Inflammatory macrophage (primary cell): Measurements from ENCODE around the gene GNPAT.
"Not testable (repeated sequence)": the region's sequence is repeated elsewhere in the genome, so short reads cannot be mapped to it uniquely, and the experiment has no call there.

Experiments
- DNase-seq, 2 donors: peaks; one replicate each; pipeline ENCODE4 v3.0.0-alpha.2; 2020 to 2022
- total RNA-seq, 18 experiments: gene quantifications; one replicate each; lab custom pipeline; 2026; ENCODE audit warnings: mixed read lengths in 6 of 18, inconsistent platforms in 2 of 18; lab: John Stamatoyannopoulos, UW

GNPAT gene
- total RNA-seq, result 33.1 to 84.2 (median 68.7) reads per million in 18 experiments

GRCh38 chr1:231240883-231241735 lies at the start of gene GNPAT:
Gene GNPAT, plus strand, starts transcription at chr1:231241212. Its CDS starts 167 bp downstream, at chr1:231241379.
- peak; percentile 87 to 91 for DNase-seq

GRCh38 chr1:231192620-231193163 lies 48.3 kb upstream of the GNPAT start:
- DNase-seq, result no peak

DNA sequence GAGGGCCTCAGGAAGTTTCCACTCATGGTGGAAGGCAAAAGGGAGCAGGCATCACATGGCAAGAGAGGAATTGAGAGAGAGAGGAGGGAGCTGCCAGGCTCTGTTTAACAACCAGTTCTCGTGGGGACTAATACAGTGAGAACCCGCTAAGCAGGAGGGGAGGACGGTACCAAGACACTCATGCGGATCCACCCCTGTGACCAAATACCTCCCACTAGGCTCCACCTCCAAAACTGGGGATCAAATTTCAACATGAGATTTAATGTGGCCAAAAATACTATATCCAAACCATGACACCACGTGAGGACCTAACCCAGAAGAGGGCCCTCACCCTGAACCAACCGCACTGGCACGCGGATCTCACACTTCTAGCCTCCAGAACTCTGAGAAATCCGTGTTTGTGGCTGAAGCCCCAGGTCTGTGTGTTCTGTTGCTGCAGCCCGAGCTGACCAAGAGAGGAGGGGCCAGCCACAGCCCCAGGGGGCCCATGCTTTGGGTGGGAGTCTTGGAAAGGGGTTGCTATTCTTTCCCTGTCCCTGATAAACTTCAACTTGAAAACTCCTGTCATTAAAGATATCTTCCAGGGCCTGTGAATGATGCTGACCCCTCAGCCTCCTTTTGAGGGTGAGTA lies 47.2 kb upstream of the GNPAT start:
- no peak for DNase-seq

DNA sequence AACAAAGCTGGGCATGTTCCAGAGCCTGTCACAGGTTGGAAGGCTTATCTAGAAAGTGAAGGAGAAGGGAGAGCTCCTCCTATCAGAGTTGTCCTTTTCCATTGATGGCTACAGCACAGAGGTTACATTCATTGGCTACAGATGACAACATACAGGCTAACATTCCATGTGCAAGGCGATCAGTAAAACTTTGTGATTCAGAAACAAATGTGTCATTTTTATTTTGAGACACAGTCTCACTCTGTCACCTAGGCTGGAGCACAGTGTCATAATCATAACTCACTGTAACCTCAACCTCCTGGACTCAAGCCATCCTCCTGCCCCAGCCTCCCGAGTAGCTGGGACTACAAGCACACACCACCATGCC lies 46.6 kb upstream of the GNPAT start:
- no peak for DNase-seq

GRCh38 chr1:231194843-231195516 lies 46.0 kb upstream of the GNPAT start:
- no peak for DNase-seq

DNA sequence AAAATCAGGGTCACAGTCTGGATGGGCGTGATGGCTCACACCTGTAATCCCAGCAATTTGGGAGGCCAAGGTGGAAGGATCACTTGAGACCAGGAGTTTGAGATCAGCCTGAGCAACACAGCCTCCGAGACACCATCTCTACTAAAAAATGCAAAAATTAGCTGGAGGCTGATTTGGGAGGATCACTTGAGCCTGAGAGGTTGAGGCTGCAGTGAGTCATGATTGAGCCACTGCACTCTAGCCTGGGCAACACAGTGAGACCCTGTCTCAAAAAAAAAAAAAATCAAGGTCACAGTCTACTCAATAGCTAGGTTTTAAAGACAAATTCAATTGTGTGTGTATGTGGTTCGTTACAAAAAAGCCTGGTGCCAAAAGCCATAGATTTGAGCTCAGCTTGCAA lies 44.7 kb upstream of the GNPAT start:
- no peak for DNase-seq

DNA sequence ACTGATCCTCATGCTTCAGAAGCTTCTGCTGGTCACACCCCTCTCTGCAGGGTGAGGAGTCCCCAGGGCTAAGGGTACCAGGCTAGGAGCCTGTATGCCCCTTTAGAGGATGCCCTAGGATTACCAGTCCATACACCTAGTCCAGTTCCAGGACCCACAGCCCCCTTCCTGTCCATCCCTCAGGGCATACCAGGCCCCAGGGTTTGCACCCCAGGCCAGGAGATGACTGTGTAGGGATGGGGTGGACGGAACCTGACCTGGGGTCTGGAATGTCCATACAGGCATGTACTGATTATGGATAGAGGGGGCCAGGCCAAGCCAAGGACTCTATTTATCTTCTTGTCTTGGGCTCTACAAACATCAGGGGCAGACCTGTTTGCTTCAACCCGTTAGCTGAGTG lies 44.3 kb upstream of the GNPAT start:
- no peak for DNase-seq

- no peak for DNase-seq
Measured at GRCh38 chr1:231199868-231200267, 41.1 kb upstream of the GNPAT start.

DNA sequence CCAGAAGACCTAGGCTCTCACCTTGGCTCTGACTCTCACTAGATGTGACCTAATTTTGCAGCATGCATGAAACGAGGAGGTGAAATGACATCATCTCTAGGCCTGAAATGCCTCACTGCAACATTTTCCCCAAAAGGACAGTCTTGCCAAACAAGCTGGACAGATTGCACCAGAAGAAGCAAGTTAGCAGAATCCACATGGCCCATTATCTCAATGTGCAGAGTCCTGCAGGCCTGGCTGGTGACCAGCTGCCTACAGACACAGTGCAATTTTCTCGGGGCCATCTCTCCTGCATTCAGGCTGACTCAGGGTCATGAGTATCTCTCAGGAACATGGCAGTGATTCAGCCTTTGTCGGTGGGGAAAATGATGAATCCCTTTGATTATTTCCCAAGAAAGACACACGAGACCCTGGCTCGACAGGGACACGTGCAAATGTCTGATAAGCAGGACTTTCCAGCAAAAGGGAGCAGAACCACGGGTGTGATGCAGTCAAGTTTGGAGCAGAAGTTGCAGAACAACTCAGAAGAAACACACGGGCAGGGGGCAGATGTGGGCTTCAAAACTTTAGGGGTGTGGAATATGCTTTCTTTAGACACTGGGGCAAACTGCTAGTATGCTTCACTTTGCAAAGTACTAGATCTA lies 40.5 kb upstream of the GNPAT start:
- DNase-seq, result peak in 1 of 2 donors; percentile 15

GRCh38 chr1:231201375-231201978 lies 39.5 kb upstream of the GNPAT start:
- DNase-seq, result no peak

- no peak for DNase-seq
Measured at GRCh38 chr1:231201979-231202633, 38.9 kb upstream of the GNPAT start.

- DNase-seq, result no peak
Measured at GRCh38 chr1:231203259-231204057, 37.6 kb upstream of the GNPAT start.

- no peak for DNase-seq
Measured at GRCh38 chr1:231206856-231207255, 34.2 kb upstream of the GNPAT start.

- DNase-seq, result no peak
Measured at GRCh38 chr1:231207437-231207836, 33.6 kb upstream of the GNPAT start.

DNA sequence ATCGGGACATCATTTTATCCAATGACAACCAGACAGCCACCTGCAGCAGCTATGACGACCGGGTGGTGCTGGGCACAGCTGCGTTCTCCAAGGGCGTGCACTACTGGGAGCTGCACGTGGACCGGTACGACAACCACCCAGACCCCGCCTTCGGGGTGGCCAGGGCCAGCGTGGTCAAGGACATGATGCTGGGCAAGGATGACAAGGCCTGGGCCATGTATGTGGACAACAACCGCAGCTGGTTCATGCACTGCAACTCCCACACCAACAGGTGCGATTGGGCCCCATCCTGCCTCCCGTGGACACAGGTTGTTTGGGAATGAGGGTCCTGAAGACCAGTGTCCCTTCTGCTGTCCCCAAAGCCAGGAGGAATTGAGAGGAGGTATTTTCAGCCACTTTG lies 32.0 kb upstream of the GNPAT start:
- no peak for DNase-seq

DNA sequence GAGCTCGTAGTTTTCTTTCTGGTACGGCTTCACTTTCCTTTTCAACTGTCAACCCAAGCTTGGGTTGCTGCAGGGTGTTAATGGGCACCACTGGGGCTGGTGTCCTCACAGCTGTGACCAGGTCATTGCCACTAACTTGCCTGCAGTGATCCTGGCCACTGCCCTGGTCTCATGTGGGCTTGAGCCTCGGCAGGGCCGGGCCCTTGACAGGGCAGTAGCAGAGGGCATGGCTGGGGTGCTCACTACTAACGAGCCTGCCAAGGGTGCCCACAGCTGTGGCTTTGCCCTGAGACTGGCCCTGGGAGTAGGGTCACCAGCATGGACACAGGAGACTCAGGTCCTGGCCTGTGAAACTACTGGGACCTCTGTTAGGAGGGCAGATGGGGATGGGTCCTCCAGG lies 31.5 kb upstream of the GNPAT start:
- no peak for DNase-seq

DNA sequence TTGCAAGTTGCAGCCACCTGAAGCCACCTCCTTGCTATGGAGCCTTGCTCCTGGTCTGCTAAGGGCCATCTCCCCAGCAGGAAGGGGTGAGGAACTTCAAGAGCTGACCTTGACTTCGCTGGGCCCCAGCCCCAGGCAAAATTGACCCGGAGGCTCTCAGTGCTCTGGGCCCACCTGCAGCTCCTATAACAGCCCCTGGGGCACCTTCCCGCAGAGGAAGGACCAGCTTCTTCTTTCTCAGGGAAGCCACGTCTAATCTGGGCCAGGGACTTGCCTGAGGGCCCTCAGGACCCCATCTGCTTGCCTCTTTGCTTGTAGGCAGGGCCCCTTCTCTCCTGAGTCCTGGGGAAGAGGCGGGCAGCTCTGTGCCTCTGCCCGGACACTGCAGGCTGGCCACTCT lies 30.9 kb upstream of the GNPAT start:
- DNase-seq, result no peak

DNA sequence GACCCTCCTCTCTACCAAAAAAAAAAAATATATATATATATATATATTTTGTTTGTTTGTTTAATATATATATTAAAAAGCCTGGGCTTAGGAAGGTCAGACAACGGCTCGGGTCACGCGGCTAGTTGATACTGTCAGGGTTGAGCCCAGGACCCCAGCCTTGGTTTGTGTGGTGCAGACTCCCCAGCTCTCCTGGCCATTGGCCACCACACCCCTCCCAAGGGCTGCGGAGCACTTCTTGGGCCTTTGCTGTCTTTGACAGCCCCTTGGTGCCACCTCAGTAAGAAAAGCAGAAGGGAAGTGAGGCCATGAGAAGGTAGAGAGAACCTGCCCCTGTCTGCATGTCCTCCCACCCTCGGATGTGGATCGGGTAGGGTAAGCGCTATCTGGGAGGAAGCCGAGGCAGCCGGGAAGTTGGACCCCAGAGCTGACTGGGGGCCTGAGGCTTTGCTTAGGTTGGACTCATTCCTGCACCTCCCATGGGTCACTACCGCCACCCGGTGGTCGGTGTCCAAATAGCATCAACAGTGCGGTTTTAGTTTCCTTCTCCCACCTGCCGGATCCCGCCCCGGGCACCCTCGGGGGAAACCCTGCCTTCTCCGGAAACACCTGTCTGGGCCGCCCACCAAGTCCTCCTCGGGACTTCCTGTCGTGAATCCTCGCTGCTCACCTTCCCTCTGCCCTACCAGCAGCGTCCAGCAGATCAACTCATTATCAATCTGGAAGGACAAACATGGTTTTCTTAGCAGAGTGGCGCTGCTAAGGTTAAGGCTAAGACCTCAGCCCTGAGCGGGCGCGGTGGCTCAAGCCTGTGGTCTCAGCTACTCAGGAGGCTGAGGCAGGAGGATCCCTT lies 29.8 kb upstream of the GNPAT start:
- peak; percentile 65 to 67 for DNase-seq

DNA sequence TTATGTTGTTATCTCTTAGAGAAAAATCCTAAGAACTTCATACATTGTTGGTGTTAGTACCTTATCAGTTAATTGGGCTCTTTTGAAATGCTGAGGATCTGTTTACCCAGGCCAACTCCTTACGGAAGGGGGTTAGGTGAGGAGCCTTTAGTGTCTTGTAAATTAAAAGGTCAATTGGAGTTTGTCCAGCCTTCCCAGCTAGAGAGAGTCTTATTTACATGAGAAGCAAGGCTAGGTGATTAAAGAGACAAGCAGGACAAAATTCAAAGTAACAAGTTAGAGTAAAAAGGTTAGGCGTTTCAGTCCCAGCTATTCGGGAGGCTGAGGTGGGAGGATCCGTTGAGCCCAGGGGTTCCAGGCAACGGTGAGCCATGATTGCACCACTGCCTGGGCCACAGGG lies 28.7 kb upstream of the GNPAT start:
- not testable (repeated sequence) for DNase-seq
